GM20000 (cell line): Measurements from ENCODE around the gene SELENON.

Source experiments
- DNase-seq: peaks from one replicate; pipeline ENCODE4 v3.0.0; 2012; ENCODE audit warnings: low spot score
- CTCF ChIP-seq: IDR thresholded peaks from 2 replicates; pipeline ENCODE4 v1.5.1; 2012; ENCODE audit warnings: mild to moderate bottlenecking, control low read depth; ENCODE audit errors: extremely low read depth, missing control alignments

The SELENON gene

GRCh38 chr1:25799935-25800702, at the start of gene SELENON:
Gene SELENON (plus strand): TSS chr1:25800193. CDS start chr1:25800231, 38 bp downstream.
- DNase-seq = peak; percentile 82
- TF ChIP-seq CTCF = no peak

- no peak for DNase-seq
- no peak for TF ChIP-seq CTCF
Measured at GRCh38 chr1:25750923-25751605, 48.9 kb upstream of the SELENON start.

GRCh38 chr1:25754470-25755181, 45.4 kb upstream of the SELENON start:
- TF ChIP-seq CTCF = no peak
- DNase-seq = no peak

GRCh38 chr1:25755475-25756125, 44.4 kb upstream of the SELENON start:
- no peak for DNase-seq
- no peak for TF ChIP-seq CTCF

- TF ChIP-seq CTCF = no peak
- no peak for DNase-seq
Measured at GRCh38 chr1:25756215-25756614, 43.8 kb upstream of the SELENON start.

GRCh38 chr1:25757151-25757845, 42.7 kb upstream of the SELENON start:
- TF ChIP-seq CTCF = no peak
- DNase-seq = no peak
